OCI-LY3 (cell line): ENCODE results near the gene PPP1R9A.

Source experiments
- EZH2phosphoT487 ChIP-seq: fragments of 200-600 bp; shearing (Covaris generic); IDR thresholded peaks from 2 replicates; pipeline ENCODE4 v1.6.1; 2018; ENCODE audit warnings: antibody characterized with exemption, mixed run types, low read depth
- TF ChIP-seq, protein P1 (sequence below): fragments of 200-600, 300-600 bp; sonication (generic); IDR thresholded peaks from 2 replicates; pipeline ENCODE4 v1.5.1; 2014; ENCODE audit warnings: antibody characterized with exemption, low read length, low read depth

DNA sequence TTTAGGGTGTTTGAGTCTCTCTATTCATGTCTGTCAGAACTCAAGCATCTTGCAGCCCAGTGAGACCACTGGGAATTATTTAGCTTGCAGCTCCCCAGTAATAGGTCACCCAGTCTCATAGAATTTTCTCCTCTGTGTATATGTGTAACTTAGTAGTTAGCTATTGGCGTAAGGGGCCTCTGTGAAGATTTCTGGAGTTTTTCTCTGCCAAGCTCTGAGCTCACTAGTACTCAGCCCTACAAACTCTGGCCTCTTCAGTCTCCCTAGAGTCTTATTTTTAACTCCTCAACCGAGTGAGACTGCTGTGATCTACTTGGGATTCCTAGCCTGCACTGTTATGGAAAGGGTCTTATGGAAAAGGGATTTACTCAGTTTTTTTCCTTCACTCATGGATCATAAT lies 90.2 kb downstream of the PPP1R9A start:
- TF ChIP-seq, protein P1, sequence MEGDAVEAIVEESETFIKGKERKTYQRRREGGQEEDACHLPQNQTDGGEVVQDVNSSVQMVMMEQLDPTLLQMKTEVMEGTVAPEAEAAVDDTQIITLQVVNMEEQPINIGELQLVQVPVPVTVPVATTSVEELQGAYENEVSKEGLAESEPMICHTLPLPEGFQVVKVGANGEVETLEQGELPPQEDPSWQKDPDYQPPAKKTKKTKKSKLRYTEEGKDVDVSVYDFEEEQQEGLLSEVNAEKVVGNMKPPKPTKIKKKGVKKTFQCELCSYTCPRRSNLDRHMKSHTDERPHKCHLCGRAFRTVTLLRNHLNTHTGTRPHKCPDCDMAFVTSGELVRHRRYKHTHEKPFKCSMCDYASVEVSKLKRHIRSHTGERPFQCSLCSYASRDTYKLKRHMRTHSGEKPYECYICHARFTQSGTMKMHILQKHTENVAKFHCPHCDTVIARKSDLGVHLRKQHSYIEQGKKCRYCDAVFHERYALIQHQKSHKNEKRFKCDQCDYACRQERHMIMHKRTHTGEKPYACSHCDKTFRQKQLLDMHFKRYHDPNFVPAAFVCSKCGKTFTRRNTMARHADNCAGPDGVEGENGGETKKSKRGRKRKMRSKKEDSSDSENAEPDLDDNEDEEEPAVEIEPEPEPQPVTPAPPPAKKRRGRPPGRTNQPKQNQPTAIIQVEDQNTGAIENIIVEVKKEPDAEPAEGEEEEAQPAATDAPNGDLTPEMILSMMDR, result no peak
- no peak for TF ChIP-seq EZH2phosphoT487
